ENCODE data around the gene MINPP1.

MINPP1 gene

DNA sequence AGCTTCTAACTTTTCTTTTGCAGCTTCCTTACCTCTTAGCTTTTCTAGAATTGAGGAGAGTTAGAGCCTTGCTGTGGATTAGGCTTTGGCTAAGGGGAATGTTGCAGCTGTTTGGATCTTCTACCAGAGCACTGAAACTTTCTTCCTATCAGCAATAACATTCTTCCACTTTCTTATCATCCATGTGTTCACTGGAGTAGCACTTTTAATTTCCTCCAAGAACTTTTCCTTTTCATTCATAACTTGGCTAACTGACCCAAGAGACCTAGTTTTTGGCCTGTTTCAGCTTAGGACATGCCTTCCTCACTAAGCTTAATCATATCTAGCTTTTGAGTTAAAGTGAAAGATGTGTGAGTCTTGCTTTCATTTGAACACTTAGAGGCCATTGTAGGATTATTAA, 19.6 kb downstream of the MINPP1 start:
- no peak for DNase-seq

DNA sequence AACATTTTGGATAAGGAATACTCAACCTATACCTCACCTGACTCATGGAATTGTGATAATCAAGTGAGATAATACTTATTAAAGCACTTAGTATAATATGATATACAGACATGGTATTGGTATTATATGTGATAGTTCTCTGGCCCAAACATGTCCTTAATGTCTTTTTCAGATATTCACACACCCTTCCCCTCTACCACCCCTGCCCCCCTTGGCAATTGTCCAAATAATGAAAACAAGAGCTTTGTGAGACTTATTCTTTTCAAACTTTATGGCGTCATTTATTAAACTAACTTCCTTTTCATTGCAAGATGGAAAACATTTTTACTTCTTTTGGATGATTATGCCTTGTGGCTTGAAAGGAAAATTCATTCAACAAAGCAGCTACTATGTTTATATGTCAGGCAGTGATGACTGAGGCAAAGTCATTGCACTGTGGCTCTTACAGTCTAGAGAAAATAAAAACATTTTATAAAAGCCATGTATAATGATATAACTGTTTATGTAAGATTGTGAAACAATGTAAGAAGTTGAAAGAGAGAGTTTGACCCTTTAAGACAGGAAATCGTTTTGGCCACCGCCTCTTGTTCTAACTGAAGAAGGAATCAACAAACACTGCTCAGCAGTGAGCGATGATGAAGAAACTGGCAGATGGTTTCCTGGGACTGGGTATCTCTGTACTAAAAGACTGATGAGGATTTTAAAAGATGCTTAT, 27.4 kb downstream of the MINPP1 start:
- no peak for DNase-seq

GRCh38 chr10:87532696-87533095, 28.0 kb downstream of the MINPP1 start:
- no peak for DNase-seq

DNA sequence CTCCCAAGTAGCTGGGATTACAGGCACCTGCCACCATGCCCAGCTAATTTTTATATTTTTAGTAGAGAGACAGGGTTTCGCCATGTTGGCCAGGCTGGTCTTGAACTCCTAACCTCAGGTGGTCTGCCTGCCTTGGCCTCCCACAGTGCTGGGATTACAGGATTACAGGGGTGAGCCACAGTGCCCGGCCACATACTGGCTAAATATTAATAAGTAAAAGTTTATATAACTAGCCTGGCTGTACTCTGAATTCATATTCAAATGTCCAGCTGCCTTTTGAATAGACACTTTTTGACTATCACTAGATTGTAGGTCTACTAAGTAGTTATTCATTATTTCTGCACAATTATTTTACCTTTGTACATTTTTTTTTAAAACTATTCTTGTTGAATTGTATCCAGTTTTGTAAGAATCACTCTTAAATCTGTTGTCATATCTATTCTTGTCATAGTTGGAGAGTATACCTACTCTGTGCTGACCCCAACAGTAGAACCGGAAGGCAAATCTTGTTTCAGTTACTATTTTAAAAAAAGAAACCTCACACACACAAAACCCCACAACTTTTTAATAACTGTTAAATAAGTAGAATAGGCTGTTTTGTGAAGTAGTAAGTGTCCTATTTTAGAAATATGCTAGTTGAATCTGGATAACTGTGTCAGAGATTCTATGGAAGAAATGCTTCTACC, 29.6 kb downstream of the MINPP1 start:
- DNase-seq = no peak

DNA sequence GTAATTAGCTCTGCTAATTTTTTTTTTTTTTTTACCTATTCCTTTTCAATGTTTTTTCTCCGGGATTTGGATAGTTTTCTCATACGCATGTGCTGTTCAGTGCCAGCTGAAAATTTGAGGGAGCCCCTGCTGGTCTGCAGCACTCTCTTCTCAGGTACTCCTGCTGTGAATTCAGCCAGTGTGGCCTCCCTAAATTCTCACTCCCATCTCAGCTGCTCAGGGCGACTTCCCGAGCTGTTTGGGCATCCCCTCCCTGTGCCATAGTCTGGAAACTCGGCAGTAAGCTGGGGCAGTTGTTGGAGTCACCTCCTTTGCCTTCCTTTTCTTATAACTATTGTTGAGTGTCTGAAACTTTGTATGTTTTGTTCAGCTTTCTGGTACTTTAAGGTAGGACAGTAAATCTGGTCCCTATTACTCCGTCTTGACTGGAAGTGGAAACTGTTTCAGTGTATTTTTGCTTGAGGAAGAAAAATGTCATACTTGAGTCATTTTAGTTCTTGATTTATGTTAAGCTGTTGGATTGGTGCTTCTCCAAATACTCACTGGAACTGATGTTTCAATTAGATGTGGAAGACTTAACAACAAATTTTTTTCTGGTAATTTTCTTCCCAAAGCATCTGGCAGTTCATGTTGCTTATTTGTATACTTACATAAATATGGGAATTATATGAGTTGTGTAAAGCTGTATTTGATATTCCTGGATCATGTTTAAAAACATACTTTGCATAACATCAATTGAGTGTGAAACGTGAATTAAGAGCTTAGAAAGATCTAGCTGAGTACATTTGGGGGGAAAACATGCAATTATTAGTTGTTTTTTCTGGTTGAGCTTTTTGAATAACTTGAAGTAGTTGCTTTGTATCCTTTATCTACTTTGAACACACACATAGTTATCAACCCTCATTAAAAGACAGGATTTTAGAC, 33.7 kb downstream of the MINPP1 start:
- DNase-seq = no peak

GRCh38 chr10:87541114-87541513, 36.4 kb downstream of the MINPP1 start:
- no peak for DNase-seq

- no peak for DNase-seq
These were observed 40.0 kb downstream of the MINPP1 start for GRCh38 chr10:87544721-87545120.

DNA sequence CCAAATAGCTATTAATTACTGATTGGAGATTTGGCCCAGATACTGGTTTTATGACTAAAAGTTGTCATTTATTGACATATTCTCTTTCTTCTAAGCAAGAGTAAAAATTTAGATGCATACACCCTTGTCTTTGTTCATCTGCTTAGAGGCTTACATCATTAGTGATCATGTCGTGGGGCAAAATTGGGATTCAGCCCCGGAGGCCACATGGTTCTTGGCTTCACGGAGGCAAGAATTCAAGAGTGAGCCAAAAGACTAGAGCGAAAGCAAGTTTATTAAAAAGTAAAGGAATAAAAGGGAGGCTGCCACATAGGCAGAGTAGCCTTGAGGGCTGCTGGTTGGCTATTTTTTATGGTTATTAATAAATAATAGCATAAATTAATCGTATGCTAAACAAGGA, 41.1 kb downstream of the MINPP1 start:
- DNase-seq = no peak

- no peak for DNase-seq
These were observed 41.5 kb downstream of the MINPP1 start for GRCh38 chr10:87546210-87546609.

DNA sequence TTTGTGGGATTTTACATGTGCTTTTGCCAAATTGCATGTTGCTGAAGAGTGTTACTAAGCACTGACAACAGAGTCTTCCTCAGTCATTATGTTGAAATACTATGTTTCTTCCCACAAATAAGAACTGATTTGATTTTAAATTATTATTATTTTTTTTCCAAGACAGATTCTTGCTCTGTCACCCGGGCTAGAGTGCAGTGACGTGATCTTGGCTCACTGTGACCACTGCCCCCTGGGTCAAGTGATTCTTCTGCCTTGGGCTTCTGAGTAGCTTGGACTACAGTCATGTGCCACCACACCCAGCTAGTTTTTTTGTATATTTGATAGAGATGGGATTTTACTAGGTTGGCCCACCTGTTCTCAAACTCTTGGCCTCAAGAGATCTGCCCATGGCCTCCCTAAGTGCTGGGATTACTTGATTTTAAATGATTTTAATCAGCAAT, 42.3 kb downstream of the MINPP1 start:
- no peak for DNase-seq

DNA sequence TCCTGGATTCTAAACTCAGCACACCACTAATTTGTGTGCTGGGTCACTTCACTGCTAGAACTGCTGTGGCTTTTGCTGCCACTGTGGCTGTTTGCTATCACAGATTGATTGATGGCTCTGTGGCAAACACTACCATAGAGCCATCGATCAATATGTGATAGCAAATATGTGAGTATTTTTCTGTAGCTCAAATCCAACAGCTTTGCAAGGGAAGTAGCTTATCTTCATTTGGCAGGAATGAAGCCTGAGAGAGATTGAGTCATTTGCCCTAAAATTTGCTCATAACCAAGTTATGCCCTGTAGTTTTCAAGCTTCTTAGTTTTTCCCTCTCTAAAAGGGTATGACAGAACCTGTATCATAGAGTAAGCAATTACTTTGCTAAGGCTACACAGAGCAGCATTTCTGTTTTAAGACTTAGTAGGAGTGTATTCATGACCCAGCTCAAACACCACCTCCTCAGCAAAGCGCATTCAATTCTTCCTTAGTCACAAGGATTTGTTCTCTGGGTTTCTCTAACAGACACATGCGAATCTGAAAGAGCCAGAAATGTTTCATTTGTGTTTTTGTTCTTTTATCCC, 43.1 kb downstream of the MINPP1 start:
- no peak for DNase-seq

DNA sequence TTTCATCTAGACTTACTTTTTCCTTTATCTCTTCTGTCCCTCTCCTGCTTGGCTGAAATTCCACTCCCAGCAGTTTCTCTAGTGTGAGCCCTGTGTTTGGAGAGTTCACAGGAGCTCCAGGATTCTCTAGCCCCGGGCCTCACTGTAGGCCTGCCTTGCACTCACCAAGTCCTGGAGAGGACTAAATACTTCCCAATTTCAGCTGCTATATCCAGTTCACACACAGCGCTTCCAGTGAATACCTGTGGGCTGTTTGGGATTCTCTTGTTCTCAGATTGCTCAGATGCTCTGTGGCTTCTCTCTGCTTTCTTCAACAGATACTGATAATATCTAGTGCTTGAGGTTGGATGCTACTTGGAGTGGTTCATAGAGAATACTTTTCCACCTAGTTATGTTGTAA, 46.0 kb downstream of the MINPP1 start:
- no peak for DNase-seq

- no peak for DNase-seq
These were observed 46.6 kb downstream of the MINPP1 start for GRCh38 chr10:87551326-87551725.

DNA sequence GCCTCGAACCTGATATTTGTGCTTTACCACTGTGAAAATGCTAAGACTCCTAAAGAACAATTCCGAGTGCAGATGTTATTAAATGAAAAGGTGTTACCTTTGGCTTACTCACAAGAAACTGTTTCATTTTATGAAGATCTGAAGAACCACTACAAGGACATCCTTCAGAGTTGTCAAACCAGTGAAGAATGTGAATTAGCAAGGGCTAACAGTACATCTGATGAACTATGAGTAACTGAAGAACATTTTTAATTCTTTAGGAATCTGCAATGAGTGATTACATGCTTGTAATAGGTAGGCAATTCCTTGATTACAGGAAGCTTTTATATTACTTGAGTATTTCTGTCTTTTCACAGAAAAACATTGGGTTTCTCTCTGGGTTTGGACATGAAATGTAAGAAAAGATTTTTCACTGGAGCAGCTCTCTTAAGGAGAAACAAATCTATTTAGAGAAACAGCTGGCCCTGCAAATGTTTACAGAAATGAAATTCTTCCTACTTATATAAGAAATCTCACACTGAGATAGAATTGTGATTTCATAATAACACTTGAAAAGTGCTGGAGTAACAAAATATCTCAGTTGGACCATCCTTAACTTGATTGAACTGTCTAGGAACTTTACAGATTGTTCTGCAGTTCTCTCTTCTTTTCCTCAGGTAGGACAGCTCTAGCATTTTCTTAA, 47.7 kb downstream of the MINPP1 start:
- no peak for DNase-seq

DNA sequence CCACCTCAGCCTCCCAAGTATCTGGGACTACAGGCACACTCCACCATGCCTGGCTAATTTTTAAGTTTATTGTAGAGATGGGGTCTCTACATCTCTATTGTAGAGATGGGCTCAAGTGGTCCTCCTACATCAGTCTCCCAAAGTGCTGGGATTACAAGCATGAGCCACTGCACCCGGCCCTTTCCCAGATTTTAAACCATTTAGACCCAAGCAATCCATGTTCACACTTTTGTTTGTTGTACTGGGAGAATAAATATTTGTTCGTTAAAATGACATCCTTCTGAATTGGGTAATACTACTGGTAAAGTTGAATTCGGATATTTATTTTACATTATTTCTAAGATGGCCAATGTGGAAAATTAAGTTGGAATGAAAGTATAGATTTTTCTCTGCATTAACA, 52.7 kb downstream of the MINPP1 start:
- no peak for DNase-seq

DNA sequence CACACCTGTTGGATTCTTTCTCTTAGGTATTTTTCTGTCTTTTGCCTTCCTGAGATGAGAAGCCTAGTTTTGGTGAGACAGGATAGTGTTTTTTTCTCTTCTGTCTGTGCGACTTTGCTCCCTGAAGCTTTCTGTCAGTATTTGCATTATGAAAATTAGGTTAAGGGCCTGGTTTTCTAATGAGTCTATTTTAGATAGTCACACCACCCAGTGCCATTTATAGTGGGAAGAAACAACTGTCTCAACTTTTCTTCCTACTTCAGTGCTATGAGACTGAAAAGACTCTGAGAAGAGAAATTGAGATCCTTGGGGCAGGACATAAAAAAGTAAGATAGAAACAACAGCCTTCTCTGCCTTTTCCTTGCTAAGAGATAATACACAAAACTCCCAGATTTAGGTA, 53.6 kb downstream of the MINPP1 start:
- no peak for DNase-seq

GRCh38 chr10:87559392-87559791, 54.7 kb downstream of the MINPP1 start:
- DNase-seq = no peak

DNA sequence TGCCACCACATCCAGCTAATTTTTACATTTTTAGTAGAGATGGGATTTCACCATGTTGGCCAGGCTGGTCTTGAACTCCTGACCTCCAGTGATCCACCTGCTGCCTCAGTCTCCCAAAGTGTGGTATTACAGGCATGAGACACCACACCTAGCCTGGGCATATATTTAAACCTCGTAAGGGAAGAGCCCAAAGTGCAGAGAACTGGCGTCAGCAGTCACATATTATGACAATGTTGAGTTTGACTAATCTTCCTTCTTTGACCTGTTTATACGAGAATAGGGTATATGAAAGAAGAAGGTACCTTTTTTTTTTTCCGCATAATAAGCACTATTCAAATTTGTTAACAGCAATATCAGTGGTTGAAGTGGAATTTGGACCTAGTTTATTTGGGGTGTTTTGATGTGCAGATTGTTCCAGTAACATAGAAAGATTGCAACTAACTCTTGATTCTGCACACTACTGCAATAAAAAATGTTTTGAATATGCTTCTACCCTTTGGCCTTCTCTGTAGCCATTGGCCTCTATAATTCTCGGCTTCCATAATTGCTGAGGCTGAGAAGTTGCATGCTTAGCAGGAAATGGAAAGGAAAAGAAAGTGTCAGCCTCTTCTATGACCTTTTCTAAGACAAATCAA, 55.9 kb downstream of the MINPP1 start:
- DNase-seq = no peak

- DNase-seq = no peak
These were observed 58.1 kb downstream of the MINPP1 start for GRCh38 chr10:87562750-87563149.

GRCh38 chr10:87565010-87565409, 60.3 kb downstream of the MINPP1 start:
- no peak for DNase-seq

DNA sequence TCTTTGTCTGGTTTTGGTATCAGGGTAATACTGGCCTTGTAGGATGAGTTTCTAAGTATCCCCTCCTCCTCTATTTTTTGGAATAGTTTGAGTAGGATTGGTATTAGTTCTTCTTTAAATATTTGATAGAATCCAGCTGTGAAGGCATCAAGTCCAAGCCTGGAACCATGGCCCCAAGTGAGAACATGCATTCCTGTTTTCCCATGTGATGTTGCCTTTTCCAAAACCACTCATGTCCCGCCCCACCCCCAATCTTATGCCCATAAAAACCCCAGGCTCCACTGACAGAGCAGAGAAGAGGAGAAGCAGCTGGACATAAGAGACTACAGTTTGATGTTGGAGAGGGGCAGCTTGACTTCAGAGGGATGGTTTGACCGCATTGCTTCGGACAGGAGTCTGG, 71.2 kb downstream of the MINPP1 start:
- no peak for DNase-seq

GRCh38 chr10:87578160-87578841, 73.6 kb downstream of the MINPP1 start:
- DNase-seq = no peak

Measured in NCI-H187 treated with DMSO at 0.1 percent for 48 hours (cell line).